GM19025 (cell line): ENCODE measurements around the gene ZNF471.

Experiments
- ATAC-seq: cut with Tn5 transposase; IDR thresholded peaks from one replicate; pipeline ENCODE4 v1.9.1; 2021; ENCODE audit warnings: mild to moderate bottlenecking, low read depth, moderate library complexity; ENCODE audit not compliant: unreplicated experiment

The ZNF471 gene

DNA sequence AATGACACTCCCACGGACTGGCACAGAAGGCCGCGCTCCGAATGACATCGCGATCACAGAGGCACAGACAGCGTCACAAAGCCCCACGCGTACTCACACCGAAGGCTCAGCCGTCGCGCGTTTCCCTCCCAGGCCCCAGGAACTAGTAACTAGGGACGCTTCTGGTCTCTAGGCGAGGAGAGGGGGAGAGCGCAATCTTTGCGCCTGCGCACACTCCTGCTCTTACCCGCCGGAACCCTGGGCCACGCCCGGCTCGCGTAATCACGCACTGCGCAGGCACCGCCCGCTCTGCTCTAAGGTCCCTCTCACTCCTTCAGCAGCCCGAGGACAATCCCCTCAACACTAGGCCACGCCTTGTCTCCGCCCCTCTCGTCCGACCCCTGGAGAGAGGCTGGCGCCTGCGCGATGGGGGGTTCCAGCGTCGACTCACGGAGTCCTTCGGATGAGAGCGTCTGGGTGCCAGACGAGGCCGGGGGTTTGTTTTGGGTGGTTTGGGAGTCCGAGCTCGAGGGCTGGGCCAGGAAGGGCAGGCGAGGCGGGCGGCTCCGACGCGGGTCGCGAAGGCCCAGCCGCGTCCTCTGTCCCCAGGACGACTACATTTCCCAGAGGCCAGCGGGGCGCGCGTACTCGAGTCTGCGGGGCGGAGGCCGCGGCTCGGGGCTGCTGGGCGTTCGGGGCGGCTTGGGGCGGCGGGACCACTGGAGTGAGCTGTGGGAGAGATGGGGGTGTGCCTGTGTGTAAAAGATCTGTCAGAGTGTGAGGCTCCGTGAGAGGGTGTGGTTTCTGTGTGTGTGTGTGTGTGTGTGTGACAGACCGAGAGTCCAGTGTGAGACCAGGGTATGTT, at the start of gene ZNF471:
Gene ZNF471 (plus strand): TSS at position 410 of the 844 bp plus-strand sequence. CDS start 3,717 bp downstream, outside the sequence.
- no peak for ATAC-seq

DNA sequence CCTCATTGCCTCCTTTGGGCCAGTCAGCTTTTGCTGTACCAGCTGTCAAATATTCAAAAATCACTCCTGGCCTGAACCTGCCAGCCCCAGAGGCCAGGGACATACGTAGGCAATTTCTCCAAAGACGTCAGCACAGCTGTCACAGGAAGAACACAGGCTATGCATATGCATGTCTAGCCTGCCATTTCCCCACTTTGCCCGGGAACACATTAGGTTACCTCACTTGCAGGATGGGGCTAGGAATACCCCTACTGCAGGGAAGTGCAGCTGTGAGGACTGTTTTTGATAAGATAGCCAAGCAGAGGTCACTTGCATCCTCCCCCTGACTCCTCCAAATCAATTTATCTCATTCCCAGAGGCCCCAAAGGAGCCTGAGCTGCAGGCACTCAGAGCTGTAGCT, 33.3 kb upstream of the ZNF471 start:
- ATAC-seq, result no peak

DNA sequence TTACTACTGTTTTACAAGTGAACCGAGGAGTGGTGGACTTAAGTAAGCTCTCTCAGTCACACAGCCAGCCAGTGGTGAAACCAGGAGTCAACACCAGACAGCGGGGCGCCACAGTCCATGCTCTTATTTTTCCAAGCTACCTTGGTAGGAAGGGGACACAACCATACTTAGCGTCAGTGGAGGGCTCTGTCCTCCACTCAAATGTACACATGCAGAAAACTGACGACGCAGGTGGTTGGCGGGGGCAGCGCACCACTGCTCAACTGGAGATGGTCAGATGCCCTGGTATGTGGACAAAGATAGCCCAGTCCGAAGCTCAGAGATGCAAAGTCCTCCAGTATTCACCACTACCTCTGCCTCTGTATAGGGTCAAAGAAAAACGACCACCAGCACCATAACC, 31.6 kb upstream of the ZNF471 start:
- ATAC-seq, result no peak

DNA sequence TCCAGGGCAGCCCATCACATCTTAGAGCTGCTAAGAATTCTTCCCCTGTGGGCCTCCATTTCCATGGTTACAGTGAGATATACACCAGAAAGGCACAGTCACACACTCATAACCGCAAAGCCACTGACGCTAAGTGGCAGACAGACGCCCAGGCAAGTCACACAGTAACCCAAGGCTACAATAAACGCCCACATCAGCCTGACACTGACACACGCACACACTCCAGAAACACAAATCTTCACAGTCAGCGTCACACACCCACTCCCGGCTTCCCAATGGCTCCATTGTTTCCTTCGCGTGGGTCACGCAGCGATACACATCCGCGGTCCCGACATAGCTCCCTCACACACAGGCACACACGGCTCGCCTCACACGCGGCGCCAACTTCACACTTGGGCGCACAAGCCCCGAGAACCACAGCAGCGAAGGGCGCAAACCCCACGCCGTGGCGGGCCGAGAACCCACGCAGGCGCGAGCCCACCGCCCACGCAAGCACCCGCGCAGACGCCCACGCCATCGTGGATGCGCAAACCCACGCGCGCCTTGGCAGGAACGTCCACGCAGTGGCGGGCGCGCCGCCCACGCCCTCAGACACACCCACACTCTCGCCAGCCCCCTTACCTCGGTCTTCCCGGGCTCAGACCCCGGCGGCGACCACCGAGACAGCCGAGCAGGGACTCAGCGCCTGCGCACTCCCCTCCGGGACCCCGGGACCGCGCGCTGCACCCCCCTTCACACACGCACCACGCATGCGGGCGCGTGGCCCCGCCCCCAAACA, 30.8 kb upstream of the ZNF471 start, which contains the start of gene ZNF667:
Gene ZNF667 (minus strand): TSS at position 695 of the 778 bp plus-strand sequence. CDS start 14,975 bp downstream, outside the sequence.
- no peak for ATAC-seq

DNA sequence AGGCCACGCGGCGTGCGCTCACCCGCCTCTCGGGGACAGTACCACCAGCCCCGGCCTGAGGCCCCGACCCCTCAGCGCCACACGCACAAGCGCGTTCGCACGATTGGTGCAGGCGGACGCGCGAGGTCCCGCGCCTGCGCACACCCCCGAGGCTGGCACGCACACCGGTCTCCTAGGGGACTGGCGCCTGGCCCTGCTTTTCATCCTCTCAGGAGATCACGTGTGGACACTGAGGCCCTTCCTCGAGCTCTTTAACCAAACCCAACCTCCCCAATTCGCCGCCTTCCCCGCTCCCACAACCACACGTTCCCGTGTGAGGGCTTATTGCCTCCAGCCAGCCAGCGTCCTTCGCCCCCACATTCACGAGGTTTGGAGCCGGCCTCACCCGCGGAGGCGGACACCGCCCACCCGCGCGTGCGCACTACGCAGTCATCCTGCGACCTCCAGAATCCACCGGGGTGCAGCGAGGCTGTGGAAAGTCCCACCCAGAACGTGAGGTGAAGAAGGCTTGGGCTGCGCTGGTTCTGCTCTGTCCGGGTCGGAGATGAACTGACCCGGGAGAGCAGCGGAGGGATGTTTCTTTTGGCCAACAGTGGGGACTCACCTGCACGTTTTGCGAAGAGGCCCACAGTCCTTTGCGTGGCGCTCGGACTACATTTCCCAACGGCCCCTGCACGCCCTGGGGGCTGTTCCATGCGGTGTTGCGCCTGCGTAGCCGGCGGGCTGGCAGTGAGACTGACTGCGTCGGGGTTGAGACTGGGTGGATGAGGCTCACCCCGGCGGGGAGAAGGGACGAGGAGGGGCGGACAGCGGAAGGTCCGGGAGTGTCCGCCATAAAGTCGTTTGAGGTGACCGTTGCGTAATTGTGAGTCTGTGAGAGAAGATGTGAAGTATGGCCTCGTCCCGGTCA, 30.0 kb upstream of the ZNF471 start:
- ATAC-seq, result no peak

DNA sequence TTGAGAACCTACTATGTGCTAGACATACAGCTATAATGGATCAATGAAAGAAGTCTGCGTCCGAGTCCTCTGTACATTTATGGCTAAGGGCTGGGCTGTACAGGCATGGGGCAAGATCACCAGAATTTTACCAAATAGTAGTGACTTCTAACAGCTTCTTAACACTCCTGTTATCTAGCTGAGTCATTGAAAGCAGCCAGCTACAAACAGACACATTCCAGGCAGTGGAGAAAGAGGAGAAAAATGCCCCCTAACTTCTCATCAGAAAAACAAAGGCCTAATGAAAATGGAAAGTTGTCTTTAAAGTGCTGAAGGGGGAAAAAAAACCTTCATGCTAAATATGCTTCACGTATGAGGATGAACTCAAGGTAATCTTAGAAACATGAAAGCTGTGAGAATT, 16.3 kb upstream of the ZNF471 start:
- no peak for ATAC-seq

DNA sequence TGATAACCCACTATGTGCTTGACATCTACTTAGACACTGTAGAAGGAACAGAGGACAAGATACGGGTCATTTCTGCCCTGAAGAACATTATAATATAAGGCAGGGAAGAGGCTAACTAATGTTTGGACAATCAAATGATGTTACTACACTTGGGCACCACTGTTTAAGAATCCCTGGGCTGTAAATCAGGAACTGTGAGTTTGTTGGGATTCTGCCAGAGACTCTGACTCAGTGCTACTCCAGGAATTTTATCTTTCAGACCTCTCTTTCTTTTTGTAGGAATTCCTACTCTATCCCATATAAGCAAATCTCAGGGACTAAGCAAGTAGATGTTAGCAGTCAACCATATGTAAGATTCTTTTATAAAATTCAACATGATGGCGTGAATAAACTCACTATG, 3.1 kb upstream of the ZNF471 start:
- no peak for ATAC-seq

DNA sequence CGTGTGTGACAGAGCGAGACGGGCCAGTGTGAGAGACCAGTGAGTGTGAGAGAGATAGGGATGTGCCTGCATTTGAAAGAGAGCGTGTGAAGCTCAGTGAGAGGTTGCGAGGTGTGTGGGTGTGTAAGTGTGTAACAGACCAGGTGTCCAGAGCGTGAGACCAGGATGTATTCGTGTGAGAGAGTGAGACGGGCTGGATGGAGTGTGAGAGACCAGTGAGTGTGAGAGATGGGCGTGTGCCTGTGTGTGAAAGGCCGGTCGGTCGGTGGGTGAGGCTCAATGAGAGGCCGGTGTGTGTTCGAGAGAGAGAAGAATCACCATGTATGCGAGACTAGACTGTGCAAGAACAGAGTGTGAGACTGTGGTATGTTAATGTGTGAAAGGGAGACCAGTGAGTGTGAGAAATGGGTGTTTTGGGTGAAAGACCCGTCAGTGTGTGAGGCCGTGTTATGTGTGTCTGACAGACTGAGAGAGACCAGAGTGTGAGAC, 679 bp downstream of the ZNF471 start:
- ATAC-seq, result no peak

DNA sequence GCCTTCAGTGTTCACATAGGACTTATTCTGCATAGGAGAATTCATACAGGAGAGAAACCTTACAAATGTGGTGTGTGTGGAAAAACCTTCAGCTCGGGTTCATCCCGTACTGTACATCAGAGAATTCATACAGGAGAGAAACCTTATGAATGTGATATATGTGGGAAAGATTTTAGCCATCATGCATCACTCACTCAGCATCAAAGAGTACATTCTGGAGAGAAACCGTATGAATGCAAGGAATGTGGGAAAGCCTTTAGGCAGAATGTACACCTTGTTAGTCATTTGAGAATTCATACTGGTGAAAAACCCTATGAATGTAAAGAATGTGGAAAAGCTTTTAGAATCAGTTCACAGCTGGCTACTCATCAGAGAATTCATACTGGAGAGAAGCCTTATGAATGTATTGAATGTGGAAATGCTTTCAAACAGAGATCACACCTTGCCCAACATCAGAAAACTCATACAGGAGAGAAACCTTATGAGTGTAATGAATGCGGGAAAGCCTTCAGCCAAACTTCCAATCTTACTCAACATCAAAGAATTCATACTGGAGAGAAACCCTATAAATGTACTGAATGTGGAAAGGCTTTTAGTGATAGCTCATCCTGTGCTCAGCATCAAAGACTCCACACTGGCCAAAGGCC, 17.7 kb downstream of the ZNF471 start:
- no peak for ATAC-seq

DNA sequence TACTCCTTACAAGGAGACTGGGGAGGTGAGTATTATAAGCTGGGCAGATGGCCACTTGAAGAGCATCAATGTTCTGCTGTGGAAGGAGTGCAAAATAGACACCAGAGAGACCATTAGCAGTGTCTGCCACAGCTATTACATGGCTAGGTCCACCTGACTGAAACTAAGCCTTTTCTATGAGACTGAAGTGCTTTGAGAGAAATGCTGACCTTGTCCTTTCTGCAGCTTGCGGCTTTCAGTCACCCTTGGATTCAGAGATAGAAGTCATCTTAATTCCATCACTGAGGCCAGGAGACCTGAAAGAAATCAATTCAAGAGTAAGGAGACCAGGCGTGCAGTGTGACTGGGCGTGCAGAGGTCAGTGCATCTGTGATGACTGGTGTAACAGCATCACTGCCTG, 29.8 kb downstream of the ZNF471 start:
- no peak for ATAC-seq

DNA sequence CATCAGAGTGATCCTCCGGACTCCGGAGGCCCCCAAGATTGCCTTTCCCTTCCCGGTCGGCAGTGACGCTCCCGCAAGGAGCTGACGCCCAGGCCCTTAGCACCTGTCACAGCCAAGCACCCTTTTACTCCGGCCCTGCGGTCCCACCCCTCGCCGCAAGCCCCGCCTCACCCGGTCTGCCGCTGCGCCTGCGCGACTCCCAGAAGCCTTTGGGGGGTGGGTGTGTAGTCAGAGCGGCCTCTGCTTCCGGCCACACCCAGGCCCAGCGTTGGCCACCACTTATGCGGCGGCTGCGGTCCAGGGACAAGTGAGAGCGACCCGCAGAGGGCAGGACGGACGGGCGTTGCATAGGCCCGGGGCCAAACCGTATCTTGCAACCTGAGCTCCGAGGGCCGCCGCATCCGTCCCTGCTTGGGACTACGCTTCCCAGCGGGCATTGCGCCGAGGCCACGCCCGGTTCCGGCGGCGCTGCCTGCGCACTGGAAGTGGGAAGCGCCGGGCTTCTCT, 30.7 kb downstream of the ZNF471 start:
- no peak for ATAC-seq

DNA sequence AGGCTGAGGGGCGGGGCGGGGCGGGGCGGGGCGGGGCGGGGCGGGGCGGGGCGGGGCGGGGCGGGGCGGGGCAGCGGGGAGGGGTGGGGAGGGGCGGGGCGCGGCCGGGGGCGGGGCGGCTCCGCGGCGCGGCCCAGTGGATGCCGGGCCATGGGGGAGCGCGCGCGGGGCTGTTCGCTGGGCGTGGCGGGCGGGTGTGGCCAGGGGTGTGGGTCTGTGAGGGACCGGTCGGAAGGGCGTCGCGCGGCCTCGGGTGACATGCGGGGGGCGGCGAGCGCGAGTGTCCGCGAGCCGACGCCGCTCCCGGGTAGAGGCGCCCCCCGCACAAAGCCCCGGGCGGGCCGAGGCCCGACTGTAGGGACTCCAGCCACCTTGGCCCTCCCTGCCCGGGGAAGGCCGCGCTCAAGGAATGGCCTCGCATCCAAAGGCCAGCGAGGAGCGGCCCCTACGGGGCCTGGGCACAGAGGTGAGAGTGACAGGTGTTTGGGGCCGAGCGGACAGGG, 31.2 kb downstream of the ZNF471 start, which contains the start of gene ZFP28:
Gene ZFP28 (plus strand): TSS at position 188 of the 503 bp plus-strand sequence. CDS start 71 bp downstream, at position 259.
- ATAC-seq, result no peak

DNA sequence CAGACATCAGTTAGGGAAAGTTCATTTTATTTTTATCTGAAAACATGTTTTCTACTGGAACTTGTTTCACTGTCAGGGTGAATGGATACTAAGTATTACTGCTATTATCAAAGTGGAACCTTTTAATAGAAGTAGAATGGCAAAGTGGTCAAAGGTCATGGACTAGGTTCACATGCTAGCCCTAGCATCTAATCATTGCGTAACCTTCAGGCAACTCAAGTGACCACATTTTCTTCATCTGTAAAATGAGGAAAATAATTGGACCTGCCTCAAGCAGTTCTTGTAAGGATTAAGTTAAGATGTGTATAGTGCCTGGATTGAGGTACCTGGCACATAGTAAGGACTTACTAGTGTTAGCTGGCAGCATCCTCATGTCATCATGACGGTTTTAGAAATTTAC, 36.1 kb downstream of the ZNF471 start:
- ATAC-seq, result no peak

DNA sequence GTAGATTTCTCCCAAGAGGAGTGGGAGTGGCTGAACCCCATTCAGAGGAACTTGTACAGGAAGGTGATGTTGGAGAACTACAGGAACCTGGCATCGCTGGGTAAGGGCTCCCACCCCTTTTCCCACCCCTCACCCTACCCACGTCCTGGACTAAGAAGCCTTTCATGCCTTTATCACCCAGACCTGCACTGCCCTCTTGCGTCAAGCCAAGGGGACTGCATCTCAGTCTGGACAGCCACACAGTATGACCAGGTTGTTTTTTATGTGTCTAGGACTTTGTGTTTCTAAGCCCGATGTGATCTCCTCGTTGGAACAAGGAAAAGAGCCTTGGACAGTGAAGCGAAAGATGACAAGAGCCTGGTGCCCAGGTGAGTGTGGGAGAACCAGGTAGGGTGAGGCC, 39.9 kb downstream of the ZNF471 start:
- ATAC-seq, result no peak

DNA sequence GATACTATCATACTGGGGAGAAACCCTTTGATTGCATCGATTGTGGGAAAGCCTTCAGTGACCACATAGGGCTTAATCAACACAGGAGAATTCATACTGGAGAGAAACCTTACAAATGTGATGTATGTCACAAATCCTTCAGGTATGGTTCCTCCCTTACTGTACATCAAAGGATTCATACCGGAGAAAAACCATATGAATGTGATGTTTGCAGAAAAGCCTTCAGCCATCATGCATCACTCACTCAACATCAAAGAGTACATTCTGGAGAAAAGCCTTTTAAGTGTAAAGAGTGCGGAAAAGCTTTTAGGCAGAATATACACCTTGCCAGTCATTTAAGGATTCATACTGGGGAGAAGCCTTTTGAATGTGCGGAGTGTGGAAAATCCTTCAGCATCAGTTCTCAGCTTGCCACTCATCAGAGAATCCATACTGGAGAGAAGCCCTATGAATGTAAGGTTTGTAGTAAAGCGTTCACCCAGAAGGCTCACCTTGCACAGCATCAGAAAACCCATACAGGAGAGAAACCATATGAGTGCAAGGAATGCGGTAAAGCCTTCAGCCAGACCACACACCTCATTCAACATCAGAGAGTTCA, 46.7 kb downstream of the ZNF471 start:
- no peak for ATAC-seq

DNA sequence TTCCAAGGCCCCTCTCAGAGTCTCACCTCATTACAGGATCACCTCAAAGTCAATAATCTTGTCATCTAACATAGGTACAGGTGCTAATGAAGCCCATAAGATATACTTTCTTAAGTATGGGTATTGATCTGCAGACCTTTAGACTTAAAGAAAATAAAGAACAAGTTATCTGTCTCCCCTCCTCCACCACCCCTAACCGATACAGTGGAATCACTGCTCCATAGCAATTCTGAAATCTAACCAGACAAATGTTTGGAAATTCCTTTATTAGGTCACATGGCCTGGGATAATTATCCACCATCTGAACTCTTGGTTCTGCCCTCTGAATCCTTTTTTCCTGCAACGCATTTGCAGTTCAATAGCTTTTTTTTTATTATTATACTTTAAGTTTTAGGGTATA, 55.1 kb downstream of the ZNF471 start:
- no peak for ATAC-seq

DNA sequence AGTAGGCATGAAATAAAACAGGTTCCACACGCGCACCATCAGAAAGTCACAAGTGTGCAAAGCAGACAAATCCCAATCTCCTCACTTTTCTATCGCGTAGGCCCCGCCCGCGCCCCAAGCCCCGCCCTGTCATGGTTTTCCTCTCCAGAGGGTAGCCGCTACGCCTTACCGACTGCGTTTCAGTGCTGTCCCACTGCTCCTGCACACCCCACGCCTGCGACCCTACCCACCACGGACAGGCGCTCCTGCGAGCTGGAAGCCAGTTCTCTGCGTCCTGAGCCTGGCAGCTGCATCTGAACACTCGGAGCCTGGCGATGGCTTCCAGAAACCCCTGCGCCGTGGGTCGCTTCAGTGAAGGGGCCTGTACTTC, 59.2 kb downstream of the ZNF471 start:
- peak; percentile 42 for ATAC-seq

DNA sequence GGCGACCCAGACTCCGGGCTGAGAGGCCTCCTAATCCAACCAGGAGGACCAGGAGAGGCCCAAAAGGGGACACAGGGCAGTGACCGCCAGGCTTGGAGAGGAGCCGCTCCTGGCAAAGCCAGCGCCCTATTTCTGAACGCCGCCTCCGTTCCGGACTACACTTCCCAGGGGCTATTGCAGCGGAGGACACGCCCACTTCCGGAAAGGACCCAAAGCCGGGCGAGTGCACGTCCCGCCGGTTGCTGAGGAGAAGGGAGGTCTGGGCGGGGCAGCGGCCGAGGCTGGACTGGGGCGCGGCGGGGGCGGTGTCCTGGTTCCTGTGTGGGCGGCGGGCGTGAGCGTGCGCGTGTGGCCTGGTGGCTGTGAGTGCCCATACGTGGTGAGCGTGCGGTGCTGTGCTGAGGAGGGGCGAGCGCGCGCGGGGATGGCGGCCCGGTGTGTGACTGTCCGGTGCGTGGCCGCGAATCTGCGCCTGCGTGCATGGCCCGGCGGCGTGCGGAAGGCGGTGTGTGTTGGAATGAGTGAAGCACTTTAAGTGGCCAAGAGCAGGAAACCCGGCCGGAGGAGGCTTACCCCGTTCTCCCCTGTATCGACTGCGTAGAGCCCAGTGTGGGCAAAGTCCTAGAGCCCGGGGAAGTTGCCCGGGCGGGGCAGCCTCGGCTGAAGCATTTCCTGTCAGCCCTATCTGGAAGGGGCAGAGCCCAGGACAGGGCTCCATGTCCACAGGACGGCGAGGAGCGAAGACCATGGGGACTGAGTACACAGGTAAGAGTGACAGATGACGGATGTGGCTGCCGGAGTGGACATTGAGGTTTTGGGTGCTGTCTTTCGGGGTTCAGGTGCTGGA, 59.8 kb downstream of the ZNF471 start, which contains the start of gene ZNF470:
Gene ZNF470 (plus strand): TSS at position 195 of the 847 bp plus-strand sequence. CDS start 2,844 bp downstream, outside the sequence.
- ATAC-seq, result peak; percentile 95
